Nephron progenitor cell (in vitro differentiated cells): ENCODE measurements around the gene ZIC1.

Experiments used
- DNase-seq: peaks from one replicate; pipeline ENCODE4 v3.0.0; 2021
- H3K27ac Mint-ChIP-seq: 2 replicates; pipeline ENCODE4 v1.8.0; 2021; ENCODE audit warnings: mild to moderate bottlenecking, moderate library complexity, mixed read lengths
- H3K27me3 Mint-ChIP-seq: 2 replicates; pipeline ENCODE4 v1.8.0; 2021; ENCODE audit warnings: mild to moderate bottlenecking, low read depth, mixed read lengths; ENCODE audit not compliant: poor library complexity
- H3K36me3 Mint-ChIP-seq: 2 replicates; pipeline ENCODE4 v1.8.0; 2021; ENCODE audit warnings: low read depth, mixed read lengths
- H3K4me1 Mint-ChIP-seq: 2 replicates; pipeline ENCODE4 v1.8.0; 2021; ENCODE audit warnings: mixed read lengths
- H3K4me3 Mint-ChIP-seq: 2 replicates; pipeline ENCODE4 v1.8.0; 2021; ENCODE audit warnings: mild to moderate bottlenecking, moderate library complexity, mixed read lengths
- H3K9me3 Mint-ChIP-seq: 2 replicates; pipeline ENCODE4 v1.8.0; 2021; ENCODE audit warnings: mild to moderate bottlenecking, moderate library complexity, mixed read lengths
- TF ChIP-seq, protein P1 (sequence below): fragments of 200-600 bp; sonication (generic); IDR thresholded peaks from 2 replicates; pipeline ENCODE4 v1.5.0; 2021; ENCODE audit warnings: antibody characterized with exemption

Gene ZIC1

DNA sequence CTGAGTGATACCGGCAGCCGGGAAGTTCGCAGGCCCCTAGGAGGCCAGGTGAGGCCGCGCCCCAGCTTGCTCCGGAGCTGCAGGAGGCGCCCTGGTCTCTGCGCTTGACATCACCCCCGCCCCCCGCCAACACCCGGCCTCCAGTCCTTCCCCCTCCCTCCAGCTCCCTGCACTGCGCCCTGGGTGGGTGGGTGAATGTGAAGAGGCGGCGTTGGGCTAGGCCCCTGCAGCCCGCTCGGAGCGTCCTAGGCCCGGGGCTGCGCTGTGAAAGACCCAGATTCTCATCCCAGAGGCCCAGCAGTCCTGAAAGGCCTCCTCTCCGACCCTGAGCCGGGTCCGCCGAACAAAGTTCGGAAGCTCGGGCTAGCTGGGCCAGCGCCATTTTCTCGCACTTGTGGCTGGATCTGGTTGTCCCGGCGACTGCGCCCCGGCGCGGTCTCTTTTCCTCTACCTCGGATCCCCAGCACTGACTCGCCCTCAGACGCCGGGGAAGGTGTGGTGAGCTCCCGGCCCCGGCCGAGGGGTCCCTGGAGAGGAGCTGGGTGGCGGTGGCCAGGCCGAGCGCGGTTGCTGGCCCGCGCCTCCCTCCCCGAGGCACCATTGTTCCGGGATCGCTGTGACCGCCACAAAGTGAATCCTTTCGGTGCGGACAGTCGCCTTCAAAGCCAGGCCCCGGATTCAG, 15.8 kb upstream of the ZIC1 start:
- Mint-ChIP-seq H3K9me3 (no peaks in the 10 kb centered on the region), H3K4me3 (peak overlapping the region; percentile 84), H3K27ac (no peak overlapping the region), H3K27me3 (peaks cover 100% of the 10 kb centered on the region), H3K4me1 (peaks cover 74% of the 10 kb centered on the region), H3K36me3 (no peaks in the 10 kb centered on the region)
- peak; percentile 66 for DNase-seq
- TF ChIP-seq, protein P1, sequence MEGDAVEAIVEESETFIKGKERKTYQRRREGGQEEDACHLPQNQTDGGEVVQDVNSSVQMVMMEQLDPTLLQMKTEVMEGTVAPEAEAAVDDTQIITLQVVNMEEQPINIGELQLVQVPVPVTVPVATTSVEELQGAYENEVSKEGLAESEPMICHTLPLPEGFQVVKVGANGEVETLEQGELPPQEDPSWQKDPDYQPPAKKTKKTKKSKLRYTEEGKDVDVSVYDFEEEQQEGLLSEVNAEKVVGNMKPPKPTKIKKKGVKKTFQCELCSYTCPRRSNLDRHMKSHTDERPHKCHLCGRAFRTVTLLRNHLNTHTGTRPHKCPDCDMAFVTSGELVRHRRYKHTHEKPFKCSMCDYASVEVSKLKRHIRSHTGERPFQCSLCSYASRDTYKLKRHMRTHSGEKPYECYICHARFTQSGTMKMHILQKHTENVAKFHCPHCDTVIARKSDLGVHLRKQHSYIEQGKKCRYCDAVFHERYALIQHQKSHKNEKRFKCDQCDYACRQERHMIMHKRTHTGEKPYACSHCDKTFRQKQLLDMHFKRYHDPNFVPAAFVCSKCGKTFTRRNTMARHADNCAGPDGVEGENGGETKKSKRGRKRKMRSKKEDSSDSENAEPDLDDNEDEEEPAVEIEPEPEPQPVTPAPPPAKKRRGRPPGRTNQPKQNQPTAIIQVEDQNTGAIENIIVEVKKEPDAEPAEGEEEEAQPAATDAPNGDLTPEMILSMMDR: no peak

DNA sequence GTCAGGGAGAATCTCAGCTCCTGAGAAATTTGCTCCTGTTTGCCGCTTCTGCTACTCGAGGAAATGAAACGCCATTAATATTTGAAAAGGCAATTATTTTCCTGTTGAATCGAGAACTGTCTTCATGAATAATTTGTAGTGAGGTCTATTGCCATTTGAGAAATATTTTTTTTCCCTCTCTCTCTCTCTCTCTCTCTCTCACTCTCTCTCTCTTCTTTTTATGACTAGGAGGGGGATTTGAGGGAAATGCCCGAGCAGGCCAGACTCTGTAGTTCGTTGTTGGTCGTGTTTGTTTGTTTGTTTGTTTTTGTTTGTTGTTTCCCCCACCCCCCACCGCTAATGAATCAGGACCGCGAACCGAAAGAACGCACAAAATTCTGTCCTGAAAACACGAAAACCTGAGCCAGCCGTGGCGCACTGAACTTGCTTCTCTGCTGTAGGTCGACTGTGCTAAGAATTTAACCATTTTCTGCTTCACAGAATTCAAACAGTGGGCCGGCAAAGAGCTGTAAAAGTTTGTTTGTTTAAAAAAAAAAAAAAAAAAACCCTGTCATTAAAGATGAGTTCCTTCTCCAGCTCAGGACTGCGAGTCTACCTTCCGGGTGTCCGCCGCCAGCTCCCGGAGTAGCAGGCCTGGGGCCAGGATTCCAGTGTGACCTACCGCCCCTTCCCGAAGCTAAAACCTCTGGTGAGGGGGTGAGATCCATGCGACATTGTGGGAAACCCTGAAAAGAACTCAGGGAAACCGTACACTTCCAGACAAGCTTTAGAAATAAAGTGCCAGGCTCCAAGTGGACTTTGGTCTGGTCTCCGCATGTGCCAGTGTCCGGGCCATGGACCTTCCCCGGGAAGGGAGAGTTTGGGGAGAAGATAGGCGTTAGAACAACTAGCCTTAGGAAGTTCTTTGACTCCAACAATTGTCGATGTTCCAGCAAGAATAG, 15.0 kb upstream of the ZIC1 start:
- H3K4me1 Mint-ChIP-seq: peaks cover 74% of the 10 kb centered on the region
- peak overlapping the region; percentile 46 for H3K27ac Mint-ChIP-seq
- TF ChIP-seq, protein P1: no peak
- H3K27me3 Mint-ChIP-seq: peaks cover 100% of the 10 kb centered on the region
- H3K36me3 Mint-ChIP-seq: no peaks in the 10 kb centered on the region
- H3K4me3 Mint-ChIP-seq: peak overlapping the region; percentile 84
- no peaks in the 10 kb centered on the region for H3K9me3 Mint-ChIP-seq
- DNase-seq: no peak

DNA sequence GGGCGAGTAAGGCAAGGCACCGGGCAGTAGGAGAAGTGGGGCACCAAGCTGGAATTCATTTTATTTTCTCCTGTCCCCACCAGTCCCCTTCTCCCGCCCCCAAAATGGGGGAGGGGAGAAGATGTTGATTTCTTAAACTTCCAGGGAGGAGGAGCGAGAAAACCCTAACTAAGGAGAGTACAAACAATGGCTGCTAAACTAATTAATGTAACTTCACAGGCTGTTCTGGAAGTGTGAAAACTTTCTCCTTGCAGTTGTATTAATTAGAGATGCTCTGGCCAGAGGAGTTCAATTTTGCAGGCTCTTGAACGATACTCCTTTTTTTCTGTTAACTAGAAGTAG, 14.3 kb upstream of the ZIC1 start:
- no peak for DNase-seq
- Mint-ChIP-seq H3K27ac (no peak overlapping the region), H3K4me1 (peaks cover 68% of the 10 kb centered on the region)

DNA sequence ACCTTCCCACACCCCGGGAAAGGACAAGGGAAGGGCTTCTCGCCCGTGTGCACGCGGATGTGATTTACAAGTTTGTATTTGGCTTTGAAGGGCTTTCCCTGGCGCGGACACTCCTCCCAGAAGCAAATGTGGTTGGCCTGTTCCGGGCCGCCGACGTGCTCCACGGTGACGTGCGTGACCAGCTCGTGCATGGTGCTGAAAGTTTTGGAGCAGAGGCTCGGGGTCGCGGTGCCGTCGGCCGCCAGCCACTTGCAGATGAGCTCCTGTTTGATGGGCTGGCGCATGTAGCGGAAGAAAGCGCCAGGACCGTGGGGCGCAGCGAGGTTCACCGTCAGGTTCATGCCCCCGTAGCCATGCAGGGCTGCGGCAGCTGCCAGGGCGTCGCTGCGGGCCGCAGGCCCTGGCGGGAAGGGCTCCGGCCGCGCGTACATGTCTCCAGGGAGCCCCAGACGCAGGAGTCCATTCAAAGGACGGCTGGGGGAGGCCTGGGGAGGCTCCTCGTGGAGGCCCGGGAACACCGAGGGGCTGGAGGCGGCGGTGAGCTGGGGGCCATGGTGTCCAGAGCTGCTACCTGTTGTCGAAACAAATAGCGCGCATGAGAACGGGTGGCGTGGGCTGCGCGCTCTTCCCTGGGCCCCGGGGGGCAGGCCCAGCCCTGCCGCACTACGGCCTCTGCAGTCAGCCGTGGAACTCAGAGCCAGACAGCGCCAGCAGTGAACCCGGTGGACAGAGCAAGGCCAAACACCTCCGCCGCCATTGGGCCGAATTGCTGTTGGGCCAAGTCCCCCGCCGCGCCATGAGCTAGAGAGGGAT, 13.1 kb upstream of the ZIC1 start:
- peak overlapping the region; percentile 84 for H3K4me3 Mint-ChIP-seq
- H3K4me1 Mint-ChIP-seq: peaks cover 65% of the 10 kb centered on the region
- H3K9me3 Mint-ChIP-seq: no peaks in the 10 kb centered on the region
- H3K27me3 Mint-ChIP-seq: peaks cover 99% of the 10 kb centered on the region
- TF ChIP-seq, protein P1: no peak
- H3K36me3 Mint-ChIP-seq: no peaks in the 10 kb centered on the region
- H3K27ac Mint-ChIP-seq: no peak overlapping the region
- no peak for DNase-seq

More for the DNA sequence above, 14.3 kb upstream of the ZIC1 start:
- Mint-ChIP-seq H3K9me3 (no peaks in the 10 kb centered on the region), H3K36me3 (no peaks in the 10 kb centered on the region), H3K4me3 (peak overlapping the region; percentile 84), H3K27me3 (peaks cover 100% of the 10 kb centered on the region)
- TF ChIP-seq, protein P1: no peak

DNA sequence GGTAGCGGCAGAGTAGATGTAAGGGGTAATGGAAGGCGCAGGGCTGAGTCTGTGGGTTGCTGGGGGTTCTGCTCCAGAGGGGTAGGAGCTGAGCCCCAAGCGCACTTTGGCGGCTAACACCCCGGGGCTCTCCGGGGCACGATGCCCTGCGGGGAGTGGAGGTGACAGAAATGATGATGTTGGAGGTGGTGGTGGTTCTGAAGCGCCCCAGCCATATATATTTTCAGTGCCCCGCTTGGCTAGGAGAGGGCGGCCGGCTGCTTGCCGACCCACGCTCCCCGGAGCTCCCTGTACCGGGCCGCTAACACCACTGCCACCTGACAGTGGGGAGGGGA, 12.5 kb upstream of the ZIC1 start:
- TF ChIP-seq, protein P1: no peak
- no peaks in the 10 kb centered on the region for H3K9me3 Mint-ChIP-seq
- no peak overlapping the region for H3K27ac Mint-ChIP-seq
- H3K36me3 Mint-ChIP-seq: no peaks in the 10 kb centered on the region
- no peak for DNase-seq
- H3K4me1 Mint-ChIP-seq: peaks cover 60% of the 10 kb centered on the region
- peak overlapping the region; percentile 32 for H3K4me3 Mint-ChIP-seq
- H3K27me3 Mint-ChIP-seq: peaks cover 99% of the 10 kb centered on the region
